GM18951 (cell line): Measurements from ENCODE around the gene NRTN.
"Not testable (repeated sequence)": the region's sequence is repeated elsewhere in the genome, so short reads cannot be mapped to it uniquely, and the experiment has no call there.

Experiments used
- POLR2A ChIP-seq: IDR thresholded peaks from 4 replicates; pipeline ENCODE4 v1.6.1; 2011; ENCODE audit warnings: mild to moderate bottlenecking; ENCODE audit not compliant: insufficient read length, insufficient read depth; ENCODE audit errors: extremely low read depth
- in situ Hi-C: fragments of 300-500 bp; cut with MboI; formaldehyde crosslinking; loops from one replicate; pipeline ENCODE4 v1.12.0; 2022; ENCODE audit warnings: low sequenced_read_pairs, mixed read lengths, inconsistent platforms; ENCODE audit not compliant: unreplicated experiment

Gene NRTN

DNA sequence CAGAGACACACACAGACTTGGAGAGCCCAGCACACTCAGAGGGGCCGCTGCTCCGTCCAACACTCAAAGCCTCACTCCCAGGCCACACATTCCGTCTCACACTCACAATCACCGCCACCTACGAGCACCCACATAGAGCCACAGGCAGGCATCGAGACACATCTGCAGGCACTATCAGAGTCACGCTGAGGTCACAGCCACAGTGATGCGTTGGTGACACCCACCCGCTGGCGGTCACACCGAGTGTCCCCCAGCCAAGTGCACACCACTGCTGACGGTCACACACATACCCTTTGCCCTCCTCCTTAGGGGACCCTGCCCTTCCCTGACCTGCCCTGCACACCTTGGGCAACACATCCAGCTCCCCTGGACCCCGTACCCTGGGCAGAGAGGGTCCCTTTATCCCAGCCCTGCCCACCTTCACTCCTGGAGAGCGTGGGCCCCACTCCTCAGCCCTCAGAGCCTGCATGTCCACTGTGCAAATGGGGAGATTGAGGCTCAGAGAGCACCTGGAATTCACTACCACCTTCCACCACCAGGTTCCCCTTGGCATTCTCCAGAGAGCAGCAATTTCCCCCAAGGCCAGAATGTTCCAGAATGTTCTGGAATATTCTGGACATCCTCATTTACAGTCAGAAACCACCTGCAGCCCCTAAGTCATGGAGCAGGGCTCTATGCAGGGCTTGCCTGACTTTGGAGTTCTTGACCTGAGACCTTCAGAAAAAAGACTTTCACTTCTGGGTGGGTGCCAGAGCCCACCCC lies 60.0 kb downstream of the NRTN start:
- in situ Hi-C loops = no loop called here
- TF ChIP-seq POLR2A = no peak

DNA sequence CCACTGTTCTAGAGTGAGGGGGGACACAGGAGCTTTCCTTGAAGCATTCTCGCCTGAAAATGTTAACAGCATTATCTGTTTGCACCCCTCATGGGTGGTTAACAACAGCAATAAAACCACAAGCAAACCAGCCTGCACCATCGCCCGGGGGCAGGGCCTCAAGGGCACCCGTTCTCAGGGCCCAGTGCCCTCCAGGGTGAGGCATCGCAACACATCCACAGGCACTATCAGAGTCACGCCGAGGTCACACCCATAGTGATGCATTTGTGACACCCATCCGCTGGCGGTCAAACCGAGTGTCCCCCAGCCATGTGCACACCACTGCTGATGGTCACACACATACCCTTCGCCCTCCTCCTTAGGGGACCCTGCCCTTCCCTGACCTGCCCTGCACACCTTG lies 60.9 kb downstream of the NRTN start:
- TF ChIP-seq POLR2A = no peak
- in situ Hi-C loops = no loop called here

DNA sequence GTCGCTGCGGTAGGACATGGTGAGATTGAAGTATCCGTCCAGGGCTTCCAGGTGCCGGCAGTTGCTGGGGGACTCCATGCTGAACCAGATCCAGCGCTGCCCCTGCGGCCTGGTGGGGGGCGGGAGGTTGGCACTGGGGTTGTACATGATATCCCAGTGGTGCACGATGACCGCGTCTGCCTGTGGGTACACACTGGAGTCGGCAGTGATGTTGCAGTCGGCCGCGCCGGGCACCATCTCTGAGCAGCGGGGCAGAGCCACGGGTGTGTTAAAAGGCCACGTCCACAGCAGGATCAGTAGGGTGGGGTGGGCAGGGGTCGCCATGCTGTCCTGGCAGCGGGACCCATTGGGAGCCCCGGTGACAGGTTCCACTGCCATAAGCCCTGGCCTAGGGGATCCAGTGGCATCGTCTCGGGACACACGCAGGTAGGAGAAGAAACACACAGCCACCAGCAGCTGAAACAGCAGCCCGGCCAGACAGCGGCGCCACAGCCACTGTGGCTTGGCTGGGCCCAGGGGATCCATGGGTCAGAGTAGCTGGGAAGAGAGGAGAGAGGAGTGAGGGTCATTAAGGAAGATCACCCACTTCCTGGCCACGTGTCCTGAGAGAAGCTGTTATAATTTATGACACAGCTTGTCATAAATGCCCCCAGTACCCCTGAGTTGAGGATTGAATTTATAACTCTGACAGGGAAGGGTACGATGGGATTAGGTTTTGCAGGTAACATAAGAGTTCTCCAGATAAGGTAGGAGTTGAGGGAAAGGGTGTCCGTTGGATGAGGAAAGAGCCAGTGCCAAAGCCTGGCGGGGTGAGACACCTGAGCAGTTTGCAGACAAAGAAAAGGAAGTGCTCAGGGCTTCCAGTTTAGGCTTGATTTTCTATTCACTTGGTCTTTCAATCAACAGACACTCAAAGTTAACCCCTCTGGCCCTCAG lies 62.6 kb downstream of the NRTN start:
- in situ Hi-C loops = no loop called here
- TF ChIP-seq POLR2A = no peak

DNA sequence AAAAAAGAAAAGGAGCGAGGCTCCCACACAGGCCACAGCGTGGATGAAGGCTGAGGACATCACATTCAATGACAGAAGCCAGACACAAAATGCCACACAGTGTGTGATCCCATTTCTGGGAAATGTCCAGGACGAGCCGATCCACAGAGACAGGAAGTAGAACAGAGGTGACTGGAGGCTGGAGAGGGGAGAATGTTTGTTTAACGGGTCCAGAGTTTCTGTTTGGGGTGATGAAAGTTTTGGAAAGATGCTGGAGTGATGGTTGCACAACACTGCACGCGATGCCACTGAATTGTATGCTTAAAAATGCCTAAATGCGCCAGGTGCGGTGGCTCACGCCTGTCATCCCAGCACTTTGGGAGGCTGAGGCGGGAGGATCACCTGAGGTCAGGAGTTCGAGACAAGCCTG lies 66.1 kb downstream of the NRTN start:
- in situ Hi-C loops = no loop called here
- TF ChIP-seq POLR2A = no peak

DNA sequence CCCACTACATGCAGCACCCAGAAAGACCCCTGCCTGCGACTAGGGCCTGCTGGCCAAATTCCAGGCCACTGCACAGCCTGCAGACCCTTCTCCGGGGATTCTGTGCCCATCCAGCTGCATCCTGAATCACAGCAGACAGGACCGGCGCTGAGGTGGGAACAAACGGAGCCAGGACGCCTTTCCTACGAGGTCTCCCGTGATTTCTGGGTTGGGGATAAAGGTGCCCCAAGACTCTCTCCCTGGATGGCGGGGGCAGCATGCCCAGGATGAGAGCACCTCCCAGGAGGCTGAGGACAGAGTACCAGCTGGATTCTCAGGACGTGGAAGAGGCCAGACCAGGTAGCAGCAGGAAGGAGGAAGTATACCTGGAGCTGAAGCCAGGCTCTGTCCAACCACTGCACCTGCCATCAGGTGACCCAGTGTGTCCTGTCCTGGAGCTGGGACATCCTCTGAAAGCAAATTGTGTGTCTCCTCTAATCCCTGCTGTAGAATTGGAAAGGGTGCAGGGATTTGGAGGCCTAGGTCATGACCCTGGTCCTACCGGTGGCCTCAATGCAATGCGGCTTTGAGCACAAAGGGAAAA lies 68.8 kb downstream of the NRTN start:
- TF ChIP-seq POLR2A = no peak
- in situ Hi-C loops = no loop called here

DNA sequence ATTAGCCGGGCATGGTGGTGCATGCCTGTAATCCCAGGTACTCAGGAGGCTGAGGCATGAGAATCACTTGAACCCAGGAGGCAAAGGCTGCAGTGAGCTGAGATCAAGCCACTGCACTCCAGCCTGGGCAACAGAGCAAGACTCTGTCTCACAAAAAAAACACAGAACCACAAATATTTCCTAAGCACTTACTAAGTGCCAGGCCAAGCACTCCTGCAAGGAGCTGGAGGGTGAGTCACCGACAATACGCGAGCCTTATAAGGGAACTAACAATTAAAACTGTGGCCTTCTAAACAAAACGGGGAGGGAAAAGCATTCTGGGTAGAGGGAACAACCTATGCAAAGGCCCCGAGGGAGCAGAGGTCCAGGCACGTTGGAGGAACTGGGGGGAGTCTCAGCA lies 69.6 kb downstream of the NRTN start:
- in situ Hi-C loops = not testable (repeated sequence)

DNA sequence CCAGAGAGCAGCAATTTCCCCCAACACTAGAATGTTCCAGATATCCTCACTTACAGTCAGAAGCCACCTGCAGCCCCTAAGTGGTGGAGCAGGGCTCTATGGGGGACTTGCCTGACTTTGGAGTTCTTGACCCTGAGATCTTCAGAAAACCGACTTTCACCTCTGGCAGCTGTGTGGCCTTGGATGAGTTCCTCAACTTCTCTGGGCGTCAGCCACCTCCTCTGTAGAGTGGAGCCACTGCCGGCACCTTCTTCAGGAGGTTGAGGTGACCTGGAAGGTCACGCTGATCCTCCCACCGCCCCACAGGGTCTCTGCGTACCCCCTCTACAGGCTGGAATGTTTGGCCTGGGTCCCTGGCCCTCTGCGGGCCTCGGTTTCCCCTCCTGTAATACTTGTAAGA lies 72.6 kb downstream of the NRTN start:
- no peak for TF ChIP-seq POLR2A

DNA sequence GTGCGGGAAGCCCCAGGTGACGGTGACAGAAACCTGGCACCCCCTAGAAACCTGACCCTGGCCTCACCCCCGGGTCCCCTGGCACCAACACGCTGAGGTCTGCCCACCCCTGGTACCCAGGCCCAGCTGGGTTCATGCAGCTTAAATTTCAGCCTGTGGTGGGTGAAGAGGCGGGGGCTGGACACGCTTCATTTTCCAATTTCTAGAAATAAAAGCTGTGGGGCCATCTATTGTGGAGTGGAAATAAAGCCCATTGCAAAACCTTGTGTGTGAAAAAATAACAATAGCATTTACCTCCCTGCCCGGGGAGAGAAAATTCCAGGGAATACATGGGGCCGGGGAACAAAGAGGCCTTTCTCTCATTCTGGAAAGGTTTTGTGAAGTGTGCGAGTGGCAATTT lies 73.0 kb downstream of the NRTN start:
- in situ Hi-C loops = no loop called here
- no peak for TF ChIP-seq POLR2A

More for the DNA sequence above, 72.6 kb downstream of the NRTN start:
- in situ Hi-C loops = no loop called here
